Putamen (tissue), 1 donor: ENCODE measurements around the gene TRIP11.
A peak's percentile ranks its signal among the peaks of the same experiment; 100 is the strongest.

Experiments used
- DNase-seq: peaks from one replicate; pipeline ENCODE4 v3.0.0-alpha.2; 2016; ENCODE audit warnings: low spot score

TRIP11 gene

GRCh38 chr14:92010644-92011043 lies 29.2 kb downstream of the TRIP11 start:
- DNase-seq: no peak

- DNase-seq: no peak
Observed at GRCh38 chr14:92009604-92010003, 30.3 kb downstream of the TRIP11 start.

GRCh38 chr14:92005019-92005418 lies 34.8 kb downstream of the TRIP11 start:
- no peak for DNase-seq

- DNase-seq: no peak
Observed at GRCh38 chr14:92004062-92004461, 35.8 kb downstream of the TRIP11 start.

- no peak for DNase-seq
Observed at GRCh38 chr14:91998667-91999570, 40.9 kb downstream of the TRIP11 start.

GRCh38 chr14:91997492-91997891 lies 42.4 kb downstream of the TRIP11 start:
- no peak for DNase-seq

GRCh38 chr14:91996948-91997371 lies 42.9 kb downstream of the TRIP11 start:
- DNase-seq: peak; percentile 22

- no peak for DNase-seq
Observed at GRCh38 chr14:91987192-91987591, 52.7 kb downstream of the TRIP11 start.

GRCh38 chr14:91985521-91986255 lies 54.2 kb downstream of the TRIP11 start:
- DNase-seq: no peak

- no peak for DNase-seq
Observed at GRCh38 chr14:91985008-91985407, 54.9 kb downstream of the TRIP11 start.

- DNase-seq: no peak
Observed at GRCh38 chr14:91983588-91983987, 56.3 kb downstream of the TRIP11 start.

- DNase-seq: peak; percentile 13
Observed at GRCh38 chr14:91980157-91980556, 59.7 kb downstream of the TRIP11 start.

- no peak for DNase-seq
Observed at GRCh38 chr14:91977884-91978283, 62.0 kb downstream of the TRIP11 start.

- DNase-seq: no peak
Observed at GRCh38 chr14:91975763-91976162, 64.1 kb downstream of the TRIP11 start.

- DNase-seq: no peak
Observed at GRCh38 chr14:91971188-91971778, 68.6 kb downstream of the TRIP11 start.

- no peak for DNase-seq
Observed at GRCh38 chr14:91968280-91968679, 71.6 kb downstream of the TRIP11 start.

- no peak for DNase-seq
Observed at GRCh38 chr14:91964724-91965123, 75.1 kb downstream of the TRIP11 start.

GRCh38 chr14:91964011-91964410 lies 75.8 kb downstream of the TRIP11 start:
- no peak for DNase-seq

- no peak for DNase-seq
Observed at GRCh38 chr14:91963465-91963864, 76.4 kb downstream of the TRIP11 start.

GRCh38 chr14:91961297-91962220 lies 78.3 kb downstream of the TRIP11 start:
- no peak for DNase-seq

GRCh38 chr14:91957876-91958313 lies 82.0 kb downstream of the TRIP11 start:
- DNase-seq: no peak

- DNase-seq: no peak
Observed at GRCh38 chr14:91956616-91957015, 83.2 kb downstream of the TRIP11 start.
